ENCODE measurements around the gene MICAL2. TPM values are rescaled to one million over a fixed set of nuclear protein-coding genes. Genes with fewer than 3 reads are reported as not detected.

The MICAL2 gene
- total RNA-seq, 2 donors from 2014 or later = 13.1 to 285 TPM

- TF ChIP-seq CTCF (IDR thresholded peaks at IDR 0.05) (peak; percentile 63 to 80 (median 70)), POLR2A (IDR thresholded peaks at IDR 0.05) (no peak), POLR2AphosphoS5 (IDR thresholded peaks at IDR 0.05) (peak; percentile 27)
- no peaks in the 10 kb centered on the region for H3K36me3 ChIP-seq
- no peaks in the 10 kb centered on the region for H3K9me3 ChIP-seq
- H3K4me3 ChIP-seq = no peak overlapping the region
- H3K4me1 ChIP-seq (replicated peaks) = no peaks in the 10 kb centered on the region
- WGBS = 40% methylated on average over 12 of the region's 12 CpGs
- H3K27ac ChIP-seq = peak overlapping the region; percentile 0 to 43
- intact Hi-C loops (cut with DNase I) = loop anchor here (5.0 kb wide), 3 partner anchors 44 to 604 kb away; no protein-coding TSS in a partner anchor
- peak; percentile 62 for DNase-seq (ENCODE audit: low spot score)
- H3K27me3 ChIP-seq (replicated peaks; ENCODE audit: insufficient read depth) = no peaks in the 10 kb centered on the region
Observed at GRCh38 chr11:12288212-12288930, 178.0 kb downstream of the MICAL2 start.

DNA sequence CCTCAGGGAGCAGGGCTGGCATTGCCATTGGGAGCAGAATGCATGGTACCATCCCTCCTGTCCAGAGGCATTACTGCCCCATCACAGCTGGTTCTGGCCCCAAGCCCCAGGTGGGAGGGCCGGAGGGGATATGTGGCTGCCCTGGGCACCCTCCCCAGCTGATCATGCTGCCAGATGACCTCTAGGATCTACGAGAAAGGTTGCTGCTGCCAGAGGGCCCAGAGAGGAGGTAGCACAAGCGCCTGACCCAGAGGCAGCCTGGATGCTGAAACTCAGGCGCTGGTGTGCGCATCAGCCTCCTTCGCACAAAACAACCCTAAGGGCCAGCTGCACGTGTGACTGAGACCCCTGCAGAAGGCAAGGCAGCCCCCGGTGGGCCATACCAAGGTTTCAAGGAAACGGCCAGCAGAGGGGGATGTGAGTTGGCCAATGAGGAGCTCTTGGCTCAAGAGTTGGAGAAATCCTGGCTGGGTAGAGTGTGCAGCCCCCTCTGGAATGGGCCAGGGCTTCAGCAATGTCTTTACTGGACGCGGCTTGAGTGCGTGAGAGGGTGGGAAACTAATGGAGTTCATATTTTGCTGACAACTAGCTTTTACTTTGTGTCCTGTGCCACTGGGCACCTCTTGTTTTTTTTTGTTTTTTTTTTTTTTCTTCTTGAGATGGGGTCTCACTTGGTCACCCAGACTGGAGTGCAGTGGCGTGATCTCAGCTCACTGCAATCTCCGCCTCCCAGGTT is 178.7 kb downstream of the MICAL2 start:
- no peaks in the 10 kb centered on the region for H3K27me3 ChIP-seq (replicated peaks; ENCODE audit: insufficient read depth)
- no peak overlapping the region for H3K27ac ChIP-seq
- H3K9me3 ChIP-seq = no peaks in the 10 kb centered on the region
- peak; percentile 4 for DNase-seq (ENCODE audit: low spot score)
- intact Hi-C loops (cut with DNase I) = loop anchor here (5.0 kb wide), 3 partner anchors 43 to 603 kb away; no protein-coding TSS in a partner anchor
- WGBS = 91% methylated on average over 14 of the region's 14 CpGs
- H3K4me1 ChIP-seq (replicated peaks) = no peaks in the 10 kb centered on the region
- H3K4me3 ChIP-seq = no peak overlapping the region
- TF ChIP-seq POLR2A (IDR thresholded peaks at IDR 0.05) = no peak
- no peak for TF ChIP-seq POLR2AphosphoS5 (IDR thresholded peaks at IDR 0.05)
- no peak for TF ChIP-seq CTCF (IDR thresholded peaks at IDR 0.05)
- no peaks in the 10 kb centered on the region for H3K36me3 ChIP-seq

DNA sequence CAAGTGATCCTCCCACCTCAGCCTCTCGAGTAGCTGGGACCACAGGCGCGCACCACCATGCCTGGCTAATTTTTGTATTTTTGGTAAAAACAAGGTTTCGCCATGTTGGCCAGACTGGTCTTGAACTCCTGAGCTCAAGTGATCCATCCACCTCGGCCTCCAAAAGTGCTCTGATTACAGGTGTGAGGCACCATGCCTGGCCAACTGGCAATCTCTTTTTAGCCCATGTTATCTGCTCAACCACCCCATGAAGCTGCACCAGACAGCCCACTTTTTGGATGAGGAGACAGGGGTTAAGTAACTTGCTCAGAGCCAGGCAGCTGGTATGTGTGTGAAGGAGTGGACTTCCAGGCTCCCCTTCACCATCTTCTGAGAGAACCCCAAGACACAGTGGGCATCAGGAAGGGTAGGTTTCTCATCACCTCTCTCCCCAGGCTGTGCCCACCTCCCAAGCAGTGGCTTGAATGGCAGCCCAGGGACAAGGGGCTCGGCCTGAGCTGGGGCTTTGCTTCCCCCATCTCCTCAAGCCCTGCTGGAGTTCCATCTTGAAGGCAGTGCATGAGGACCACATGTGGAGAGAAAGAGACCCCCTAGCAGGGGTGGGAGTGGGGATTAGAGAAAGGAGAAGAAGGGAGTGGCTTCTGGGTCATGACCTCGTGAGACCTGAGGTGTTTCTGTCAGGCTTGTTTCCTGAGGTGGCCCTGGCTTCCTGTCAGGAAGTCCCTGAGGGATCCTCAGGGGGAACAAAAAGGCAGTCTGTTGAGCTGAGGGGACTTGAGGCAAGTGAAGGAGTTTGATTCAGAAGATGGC is 179.5 kb downstream of the MICAL2 start:
- Histone ChIP-seq H3K4me3 (no peak overlapping the region), H3K9me3 (no peaks in the 10 kb centered on the region), H3K27me3 (replicated peaks; ENCODE audit: insufficient read depth) (no peaks in the 10 kb centered on the region), H3K4me1 (replicated peaks) (no peaks in the 10 kb centered on the region), H3K36me3 (no peaks in the 10 kb centered on the region), H3K27ac (no peak overlapping the region)
- 90% methylated on average over 7 of the region's 7 CpGs for WGBS
- intact Hi-C loops (cut with DNase I) = loop anchor here (5.0 kb wide), 3 partner anchors 42 to 602 kb away; no protein-coding TSS in a partner anchor
- DNase-seq (ENCODE audit: low spot score) = peak; percentile 3
- TF ChIP-seq POLR2AphosphoS5 (IDR thresholded peaks at IDR 0.05) (no peak), CTCF (IDR thresholded peaks at IDR 0.05) (no peak), POLR2A (IDR thresholded peaks at IDR 0.05) (no peak)

- no peaks in the 10 kb centered on the region for H3K9me3 ChIP-seq
- TF ChIP-seq POLR2A (IDR thresholded peaks at IDR 0.05) = no peak
- TF ChIP-seq POLR2AphosphoS5 (IDR thresholded peaks at IDR 0.05) = no peak
- no peak for TF ChIP-seq CTCF (IDR thresholded peaks at IDR 0.05)
- 96% methylated on average over 14 of the region's 14 CpGs for WGBS
- intact Hi-C loops (cut with DNase I) = no loop called here
- no peak overlapping the region for H3K27ac ChIP-seq
- H3K36me3 ChIP-seq = no peaks in the 10 kb centered on the region
- no peaks in the 10 kb centered on the region for H3K27me3 ChIP-seq (replicated peaks; ENCODE audit: insufficient read depth)
- DNase-seq (ENCODE audit: low spot score) = no peak
- H3K4me1 ChIP-seq (replicated peaks) = no peaks in the 10 kb centered on the region
- H3K4me3 ChIP-seq = no peak overlapping the region
Observed at GRCh38 chr11:12290477-12290922, 180.1 kb downstream of the MICAL2 start.
